Neural cell (in vitro differentiated cells): Measurements from ENCODE around the gene SCAF4.

ENCODE experiments used
- EP300 ChIP-seq: fragments of 450-650 bp; conservative IDR thresholded peaks from 2 replicates; pipeline ENCODE4 v1.6.1; 2014; ENCODE audit warnings: antibody characterized with exemption, mild to moderate bottlenecking, moderate library complexity; ENCODE audit not compliant: poor library complexity, severe bottlenecking
- EZH2 ChIP-seq: fragments of 200-600, 300-800 bp; shearing (Covaris generic), sonication (generic); IDR thresholded peaks from 2 replicates; pipeline ENCODE4 v1.6.1; 2014; ENCODE audit warnings: antibody characterized with exemption, low read length, borderline replicate concordance, mild to moderate bottlenecking; ENCODE audit not compliant: insufficient read depth, poor library complexity, severe bottlenecking
- MXI1 ChIP-seq: fragments of 450-650 bp; conservative IDR thresholded peaks from 2 replicates; pipeline ENCODE4 v1.6.1; 2014; ENCODE audit warnings: antibody characterized with exemption, mild to moderate bottlenecking; ENCODE audit not compliant: poor library complexity, severe bottlenecking
- POLR2AphosphoS5 ChIP-seq: IDR thresholded peaks from 2 replicates; pipeline ENCODE4 v1.6.1; 2012
- RAD21 ChIP-seq: fragments of 450-650 bp; conservative IDR thresholded peaks from 2 replicates; pipeline ENCODE4 v1.6.1; 2014; ENCODE audit warnings: antibody characterized with exemption, mild to moderate bottlenecking, moderate library complexity
- REST ChIP-seq: IDR thresholded peaks from 2 replicates; pipeline ENCODE4 v1.6.1; 2012; ENCODE audit warnings: borderline replicate concordance
- SMC3 ChIP-seq: fragments of 450-650 bp; conservative IDR thresholded peaks from 2 replicates; pipeline ENCODE4 v1.6.1; 2014; ENCODE audit warnings: antibody characterized with exemption, mild to moderate bottlenecking, moderate library complexity; ENCODE audit not compliant: poor library complexity
- TAF1 ChIP-seq: IDR thresholded peaks from 2 replicates; pipeline ENCODE4 v1.6.1; 2012; ENCODE audit warnings: low read depth
- TF ChIP-seq, protein P1 (sequence below): fragments of 450-650 bp; IDR thresholded peaks from 2 replicates; pipeline ENCODE4 v1.5.1; 2014; ENCODE audit warnings: antibody characterized with exemption, mild to moderate bottlenecking, moderate library complexity; ENCODE audit not compliant: poor library complexity, severe bottlenecking

DNA sequence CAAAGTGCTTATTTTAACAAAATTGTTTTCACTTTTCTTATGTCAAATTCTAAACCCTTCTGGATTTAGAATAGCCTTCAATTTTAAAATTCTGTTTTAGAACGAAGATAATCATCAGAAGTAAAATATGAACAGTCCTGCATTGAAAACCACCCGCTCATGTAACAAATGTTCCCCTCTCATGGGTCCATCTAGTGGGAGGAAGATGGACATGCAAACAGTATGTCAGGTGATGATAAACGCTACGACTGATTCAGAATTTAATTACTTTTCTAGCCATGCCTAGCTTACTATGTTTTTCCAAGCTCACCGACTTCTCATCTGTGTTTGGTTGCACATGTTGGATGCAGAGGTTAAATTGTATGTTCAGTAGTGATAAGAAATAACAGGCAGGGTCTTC, 48.9 kb downstream of the SCAF4 start:
- TF ChIP-seq, protein P1, sequence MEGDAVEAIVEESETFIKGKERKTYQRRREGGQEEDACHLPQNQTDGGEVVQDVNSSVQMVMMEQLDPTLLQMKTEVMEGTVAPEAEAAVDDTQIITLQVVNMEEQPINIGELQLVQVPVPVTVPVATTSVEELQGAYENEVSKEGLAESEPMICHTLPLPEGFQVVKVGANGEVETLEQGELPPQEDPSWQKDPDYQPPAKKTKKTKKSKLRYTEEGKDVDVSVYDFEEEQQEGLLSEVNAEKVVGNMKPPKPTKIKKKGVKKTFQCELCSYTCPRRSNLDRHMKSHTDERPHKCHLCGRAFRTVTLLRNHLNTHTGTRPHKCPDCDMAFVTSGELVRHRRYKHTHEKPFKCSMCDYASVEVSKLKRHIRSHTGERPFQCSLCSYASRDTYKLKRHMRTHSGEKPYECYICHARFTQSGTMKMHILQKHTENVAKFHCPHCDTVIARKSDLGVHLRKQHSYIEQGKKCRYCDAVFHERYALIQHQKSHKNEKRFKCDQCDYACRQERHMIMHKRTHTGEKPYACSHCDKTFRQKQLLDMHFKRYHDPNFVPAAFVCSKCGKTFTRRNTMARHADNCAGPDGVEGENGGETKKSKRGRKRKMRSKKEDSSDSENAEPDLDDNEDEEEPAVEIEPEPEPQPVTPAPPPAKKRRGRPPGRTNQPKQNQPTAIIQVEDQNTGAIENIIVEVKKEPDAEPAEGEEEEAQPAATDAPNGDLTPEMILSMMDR, result no peak
- no peak for TF ChIP-seq POLR2AphosphoS5
- TF ChIP-seq EP300, result no peak
- no peak for TF ChIP-seq EZH2
- TF ChIP-seq SMC3, result no peak
- TF ChIP-seq RAD21, result no peak
- TF ChIP-seq REST, result no peak
- no peak for TF ChIP-seq TAF1
- no peak for TF ChIP-seq MXI1
